SK-N-SH (cell line): ENCODE measurements around the gene FBXL15. TPM values are rescaled to one million over a fixed set of nuclear protein-coding genes. Genes with fewer than 3 reads are reported as not detected.

ENCODE experiments used
- CTCF ChIA-PET: fragments of 300-600, 350-600 bp; formaldehyde crosslinking; extraction: SDS; loops from one replicate; lab custom pipeline; 2021; lab: Yijun Ruan, JAX
- POLR2A ChIA-PET: fragments of 350-600 bp; sonication (Branson Sonifier 250); formaldehyde crosslinking; extraction: SDS; loops from one replicate; lab custom pipeline; 2020; ENCODE audit warnings: antibody characterized with exemption, inconsistent platforms; lab: Yijun Ruan, JAX
- DNase-seq: peaks from one replicate; pipeline ENCODE4 v3.0.0; 2012
- H2AFZ ChIP-seq: fragments of 200-600 bp; sonication (generic); 2 replicates; pipeline ENCODE4 v1.8.1; 2016; ENCODE audit warnings: antibody characterized with exemption, mild to moderate bottlenecking, low read depth
- H3F3A ChIP-seq: fragments of 200-600 bp; sonication (generic); replicated peaks from 2 replicates; pipeline ENCODE3; 2016; ENCODE audit warnings: antibody characterized with exemption, mild to moderate bottlenecking; ENCODE audit not compliant: insufficient read depth
- H3K27ac ChIP-seq, 2 experiments: fragments of 200-500 bp in 1 of 2; fragments of 200-600 bp in 1 of 2; sonication (Bioruptor generic) in 1 of 2; sonication (generic), shearing (Covaris generic) in 1 of 2; 2 replicates each; pipeline versions ENCODE4 v1.5.1 to v1.6.1; 2014 to 2016; ENCODE audit warnings: low read depth in 2 of 2, inconsistent platforms in 1 of 2, low read length in 1 of 2, mild to moderate bottlenecking in 1 of 2, mixed read lengths in 1 of 2
- H3K27me3 ChIP-seq: fragments of 200-600 bp; sonication (generic), shearing (Covaris generic); 2 replicates; pipeline ENCODE4 v1.6.1; 2016; ENCODE audit warnings: mixed run types; ENCODE audit not compliant: insufficient read depth
- H3K36me3 ChIP-seq, 2 experiments: fragments of 200-500 bp in 1 of 2; fragments of 200-600 bp in 1 of 2; sonication (Bioruptor generic) in 1 of 2; sonication (generic) in 1 of 2; replicated peaks in 1 of 2; 2 replicates each; pipeline versions ENCODE3 to v1.5.1; 2014 to 2016; ENCODE audit warnings: low read length in 1 of 2, mild to moderate bottlenecking in 1 of 2; ENCODE audit not compliant: insufficient read depth in 2 of 2, control insufficient read depth in 1 of 2
- H3K4me1 ChIP-seq, 2 experiments: fragments of 200-500 bp in 1 of 2; fragments of 200-600 bp in 1 of 2; sonication (Bioruptor generic) in 1 of 2; sonication (generic), shearing (Covaris generic) in 1 of 2; 2 replicates each; pipeline versions ENCODE4 v1.5.1 to v1.6.1; 2014 to 2016; ENCODE audit warnings: low read depth in 1 of 2, low read length in 1 of 2, mixed run types in 1 of 2; ENCODE audit not compliant: insufficient read depth in 2 of 2, control insufficient read depth in 1 of 2
- H3K4me2 ChIP-seq: fragments of 200-600 bp; sonication (generic), shearing (Covaris generic); 2 replicates; pipeline ENCODE4 v1.6.1; 2017; ENCODE audit warnings: mixed run types
- H3K4me3 ChIP-seq, 2 experiments: fragments of 200-500 bp in 1 of 2; fragments of 200-600 bp in 1 of 2; sonication (Bioruptor generic) in 1 of 2; sonication (generic), shearing (Covaris generic) in 1 of 2; 2 replicates each; pipeline versions ENCODE4 v1.5.1 to v1.8.1; 2014 to 2016; ENCODE audit warnings: low read depth in 2 of 2, inconsistent platforms in 1 of 2, low read length in 1 of 2, mild to moderate bottlenecking in 1 of 2, mixed read lengths in 1 of 2, moderate library complexity in 1 of 2
- H3K79me2 ChIP-seq: fragments of 200-600 bp; sonication (generic); 2 replicates; pipeline ENCODE4 v1.8.1; 2017; ENCODE audit warnings: mild to moderate bottlenecking; ENCODE audit not compliant: insufficient read depth
- H3K9ac ChIP-seq: fragments of 200-600 bp; sonication (generic); 2 replicates; pipeline ENCODE4 v1.6.1; 2017; ENCODE audit warnings: mixed run types
- H3K9me2 ChIP-seq: fragments of 200-600 bp; sonication (generic); 2 replicates; pipeline ENCODE4 v1.6.1; 2017; ENCODE audit warnings: mixed run types
- H3K9me3 ChIP-seq: fragments of 200-600 bp; sonication (generic); 2 replicates; pipeline ENCODE4 v1.6.1; 2017; ENCODE audit warnings: mixed run types, mild to moderate bottlenecking, moderate library complexity
- H4K20me1 ChIP-seq: fragments of 200-600 bp; sonication (generic); 2 replicates; pipeline ENCODE4 v1.6.1; 2017; ENCODE audit warnings: mild to moderate bottlenecking, mixed run types; ENCODE audit not compliant: insufficient read depth
- CHD2 ChIP-seq: fragments of 150-350 bp; IDR thresholded peaks from 2 replicates; pipeline ENCODE4 v1.6.1; 2018; ENCODE audit warnings: low read length; ENCODE audit not compliant: partially characterized antibody
- CTCF ChIP-seq: fragments of 200-600 bp; sonication (generic); IDR thresholded peaks from 2 replicates; pipeline ENCODE4 v1.6.1; 2017; ENCODE audit warnings: antibody characterized with exemption, mild to moderate bottlenecking, moderate library complexity
- EP300 ChIP-seq, 2 experiments: IDR thresholded peaks; 2 replicates each; pipeline versions ENCODE4 v1.4.0 to v1.6.1; 2012; ENCODE audit warnings: borderline replicate concordance in 1 of 2, low read depth in 1 of 2, low read length in 1 of 2
- FOSL2 ChIP-seq: IDR thresholded peaks from 2 replicates; pipeline ENCODE4 v1.4.0; 2012; ENCODE audit warnings: low read depth, mild to moderate bottlenecking, moderate library complexity, borderline replicate concordance
- FOXM1 ChIP-seq: IDR thresholded peaks from 2 replicates; pipeline ENCODE4 v1.4.0; 2012; ENCODE audit warnings: low read depth, mild to moderate bottlenecking
- GABPA ChIP-seq: IDR thresholded peaks from 2 replicates; pipeline ENCODE4 v1.4.0; 2012; ENCODE audit warnings: low read depth, mild to moderate bottlenecking
- GATA2 ChIP-seq: sonication (generic); formaldehyde crosslinking; IDR thresholded peaks from 2 replicates; pipeline ENCODE4 v1.5.0; 2020; ENCODE audit warnings: mild to moderate bottlenecking, missing genetic modification reagents
- JUND ChIP-seq: IDR thresholded peaks from 2 replicates; pipeline ENCODE4 v1.4.0; 2012
- MAX ChIP-seq: IDR thresholded peaks from 2 replicates; pipeline ENCODE4 v1.4.0; 2012; ENCODE audit warnings: low read depth
- MEF2A ChIP-seq: IDR thresholded peaks from 2 replicates; pipeline ENCODE4 v1.4.0; 2012; ENCODE audit warnings: low read depth, borderline replicate concordance
- NFIC ChIP-seq: IDR thresholded peaks from 2 replicates; pipeline ENCODE4 v1.4.0; 2012; ENCODE audit warnings: borderline replicate concordance
- NRF1 ChIP-seq: IDR thresholded peaks from 2 replicates; pipeline ENCODE4 v1.6.1; 2012; ENCODE audit warnings: low read depth, mild to moderate bottlenecking, low read length
- RAD21 ChIP-seq: IDR thresholded peaks from 2 replicates; pipeline ENCODE4 v1.6.1; 2012; ENCODE audit warnings: mild to moderate bottlenecking, low read length
- REST ChIP-seq: IDR thresholded peaks from 2 replicates; pipeline ENCODE4 v1.6.1; 2012; ENCODE audit warnings: mild to moderate bottlenecking, low read depth, low read length, moderate library complexity
- SIN3A ChIP-seq: IDR thresholded peaks from 2 replicates; pipeline ENCODE4 v1.6.1; 2012; ENCODE audit warnings: low read depth, mild to moderate bottlenecking, low read length, moderate library complexity, borderline replicate concordance
- TAF1 ChIP-seq: IDR thresholded peaks from 2 replicates; pipeline ENCODE4 v1.6.1; 2012; ENCODE audit warnings: low read depth, mild to moderate bottlenecking, low read length, moderate library complexity, borderline replicate concordance
- TCF12 ChIP-seq: IDR thresholded peaks from 2 replicates; pipeline ENCODE4 v1.4.0; 2012
- TEAD4 ChIP-seq: IDR thresholded peaks from 2 replicates; pipeline ENCODE4 v1.4.0; 2012; ENCODE audit warnings: mild to moderate bottlenecking, borderline replicate concordance; ENCODE audit not compliant: insufficient read depth
- YY1 ChIP-seq: IDR thresholded peaks from 2 replicates; pipeline ENCODE4 v1.4.0; 2012; ENCODE audit warnings: low read depth, mild to moderate bottlenecking
- WGBS: methylation state at CpG from one replicate; pipeline ENCODE4 v1.1.6; 2017; ENCODE audit warnings: low lambda C conversion rate; 5-methylcytosine and 5-hydroxymethylcytosine counted together
- polyA plus RNA-seq, 3 experiments: library from polyadenylated mRNA; depleted of rRNA; stranded (reverse); fragments of >200 nt; gene quantifications; 2 replicates each; pipeline ENCODE4 v1.2.3, GENCODE V29; 2012

The FBXL15 gene
- polyA plus RNA-seq, 1 of the 3 experiments (the other 2 are of a cell fraction), result 17.2 TPM

GRCh38 chr10:102438374-102438773, 17.7 kb downstream of the FBXL15 start (continued):
- no peak for TF ChIP-seq FOXM1
- no peak for TF ChIP-seq NFIC
- TF ChIP-seq, all 33 proteins: peak for 0

GRCh38 chr10:102444851-102445250, 24.2 kb downstream of the FBXL15 start:
- Histone ChIP-seq H3K27me3 (no peaks in the 10 kb centered on the region), H3K79me2 (no peaks in the 10 kb centered on the region), H3F3A (peaks cover 4% of the 10 kb centered on the region), H3K4me2 (no peak overlapping the region), H3K36me3 (no peaks in the 10 kb centered on the region), H3K4me1 (peaks cover 0 to 3% of the 10 kb centered on the region in 2 experiments; a peak in 2 of 4 replicates), H3K9ac (no peak overlapping the region), H4K20me1 (no peaks in the 10 kb centered on the region), H2AFZ (no peak overlapping the region), H3K9me2 (no peaks in the 10 kb centered on the region), H3K9me3 (no peaks in the 10 kb centered on the region), H3K4me3 (no peak overlapping the region)
- ChIA-PET CTCF (no interaction called here), POLR2A (no interaction called here)
- DNase-seq, result no peak
- WGBS, result 56% methylated on average over 2 of the region's 2 CpGs
- TF ChIP-seq YY1, result no peak
- no peak for TF ChIP-seq GATA2 (CRISPR knock-in tag)
- TF ChIP-seq FOSL2, result no peak
- TF ChIP-seq, all 33 proteins: peak for 0
- no peak overlapping the region for H3K27ac ChIP-seq

- ChIA-PET CTCF (interaction anchor here (0.8 to 5.3 kb wide), 8 partner anchors 9 to 56 kb away, joined by 3 to 25 read pairs (median 4); partner anchors contain the start of genes CUEDC2 and FBXL15), POLR2A (interaction anchor here (1.0 to 4.3 kb wide), 3 partner anchors 11 to 29 kb away, joined by 4 to 27 read pairs (median 19); partner anchors contain the start of genes CUEDC2 and FBXL15)
- Histone ChIP-seq H3K9ac (peak overlapping the region; percentile 49; the same call in 1 of the 2 replicates), H2AFZ (peak overlapping the region; percentile 96; the same call in 1 of the 2 replicates), H3K27me3 (no peaks in the 10 kb centered on the region), H3K4me2 (peak overlapping the region; percentile 80), H3K27ac (peak overlapping the region in 1 of 2 experiments; percentile 66; a peak in 2 of 4 replicates), H3K79me2 (no peaks in the 10 kb centered on the region), H3K4me3 (peak overlapping the region; percentile 62 to 71), H3K9me3 (no peaks in the 10 kb centered on the region), H4K20me1 (no peaks in the 10 kb centered on the region), H3K9me2 (no peaks in the 10 kb centered on the region), H3K36me3 (no peaks in the 10 kb centered on the region), H3K4me1 (peaks cover 0 to 10% of the 10 kb centered on the region in 2 experiments; a peak in 2 of 4 replicates), H3F3A (peaks cover 20% of the 10 kb centered on the region)
- peak; percentile 68 for DNase-seq
- WGBS, result 15% methylated on average over 30 of the region's 30 CpGs
- no peak for TF ChIP-seq RAD21
- TF ChIP-seq NFIC, result no peak
- TF ChIP-seq YY1, result no peak
- TF ChIP-seq REST, result no peak
- no peak for TF ChIP-seq TEAD4
- TF ChIP-seq EP300 (IDR thresholded peaks at IDR 0.05; ENCODE audit: borderline replicate concordance in 1 of 2, low read depth in 1 of 2, low read length in 1 of 2), result no peak
- TF ChIP-seq GATA2 (CRISPR knock-in tag), result no peak
- TF ChIP-seq CTCF, result no peak
- TF ChIP-seq TAF1, result no peak
- no peak for TF ChIP-seq GABPA
- no peak for TF ChIP-seq CHD2
- no peak for TF ChIP-seq FOXM1
- no peak for TF ChIP-seq TCF12
- TF ChIP-seq SIN3A, result no peak
- TF ChIP-seq MEF2A, result no peak
- TF ChIP-seq JUND, result no peak
- TF ChIP-seq NRF1, result no peak
- TF ChIP-seq MAX, result no peak
These were observed 28.9 kb downstream of the FBXL15 start for GRCh38 chr10:102449321-102450123.
